HepG2 (cell line): ENCODE data around the gene KRABD2.
A peak's percentile ranks its signal among the peaks of the same experiment; 100 is the strongest.

Experiments used
- ARID2 ChIP-seq: sonication (generic); formaldehyde crosslinking; IDR thresholded peaks from 2 replicates; pipeline ENCODE4 v1.8.1; 2022; ENCODE audit warnings: mild to moderate bottlenecking, missing genetic modification reagents, borderline replicate concordance
- BCL6 ChIP-seq: IDR thresholded peaks from 2 replicates; pipeline ENCODE4 v1.6.1; 2016; ENCODE audit warnings: missing genetic modification reagents, missing compliant biosample characterization
- BHLHE40 ChIP-seq: IDR thresholded peaks from 2 replicates; pipeline ENCODE4 v1.6.1; 2011; ENCODE audit warnings: low read length, improper control_type of control experiment
- BORCS8-MEF2B ChIP-seq: sonication (generic); formaldehyde crosslinking; IDR thresholded peaks from 2 replicates; pipeline ENCODE4 v1.8.0; 2022; ENCODE audit warnings: mild to moderate bottlenecking, missing genetic modification reagents
- CC2D1A ChIP-seq: sonication (generic); formaldehyde crosslinking; IDR thresholded peaks from 2 replicates; pipeline ENCODE4 v1.8.1; 2023; ENCODE audit warnings: mild to moderate bottlenecking, missing genetic modification reagents
- FOSL2 ChIP-seq: sonication (generic); formaldehyde crosslinking; IDR thresholded peaks from 2 replicates; pipeline ENCODE4 v1.4.0; 2020; ENCODE audit warnings: missing genetic modification reagents
- FOXA3 ChIP-seq: IDR thresholded peaks from 2 replicates; pipeline ENCODE4 v1.6.1; 2016; ENCODE audit warnings: missing genetic modification reagents, missing compliant biosample characterization
- FOXJ3 ChIP-seq: sonication (generic); formaldehyde crosslinking; IDR thresholded peaks from 2 replicates; pipeline ENCODE4 v1.4.0; 2020; ENCODE audit warnings: missing genetic modification reagents, mild to moderate bottlenecking, borderline replicate concordance
- HMGA1 ChIP-seq: sonication (generic); formaldehyde crosslinking; conservative IDR thresholded peaks from 2 replicates; pipeline ENCODE4 v1.4.0; 2020; ENCODE audit warnings: missing genetic modification reagents
- ISL2 ChIP-seq: sonication (generic); formaldehyde crosslinking; IDR thresholded peaks from 2 replicates; pipeline ENCODE4 v1.5.0; 2020; ENCODE audit warnings: missing genetic modification reagents
- MTA3 ChIP-seq: sonication (generic); formaldehyde crosslinking; IDR thresholded peaks from 2 replicates; pipeline ENCODE4 v1.4.0; 2020; ENCODE audit warnings: missing genetic modification reagents
- REL ChIP-seq: sonication (generic); formaldehyde crosslinking; conservative IDR thresholded peaks from 2 replicates; pipeline ENCODE4 v1.8.0; 2022; ENCODE audit warnings: mild to moderate bottlenecking, missing genetic modification reagents, moderate library complexity
- SOX13 ChIP-seq, 3 experiments: fragments of 450-650 bp in 1 of 3; sonication (generic) in 1 of 3; formaldehyde crosslinking in 1 of 3; IDR thresholded peaks in 2 of 3; conservative IDR thresholded peaks in 1 of 3; 2 replicates each; pipeline versions ENCODE4 v1.5.0 to v1.6.1; 2016 to 2020; ENCODE audit warnings: antibody characterized with exemption in 1 of 3, mild to moderate bottlenecking in 1 of 3, missing compliant biosample characterization in 1 of 3, missing genetic modification reagents in 1 of 3, moderate library complexity in 1 of 3
- XRCC5 ChIP-seq: fragments of 200-400 bp; formaldehyde crosslinking; optimal IDR thresholded peaks from 2 replicates; pipeline ENCODE3; 2017; ENCODE audit warnings: mild to moderate bottlenecking, low read length
- ZBTB1 ChIP-seq: sonication (generic); formaldehyde crosslinking; IDR thresholded peaks from 2 replicates; pipeline ENCODE4 v1.4.0; 2020; ENCODE audit warnings: missing genetic modification reagents, borderline replicate concordance
- ZC3H4 ChIP-seq: sonication (generic); formaldehyde crosslinking; IDR thresholded peaks from 2 replicates; pipeline ENCODE4 v1.4.0; 2020; ENCODE audit warnings: missing genetic modification reagents, borderline replicate concordance
- ZNF10 ChIP-seq: sonication (generic); formaldehyde crosslinking; IDR thresholded peaks from 2 replicates; pipeline ENCODE4 v1.4.0; 2020; ENCODE audit warnings: mild to moderate bottlenecking, low read depth, missing genetic modification reagents, borderline replicate concordance
- ZNF124 ChIP-seq: sonication (generic); formaldehyde crosslinking; IDR thresholded peaks from 2 replicates; pipeline ENCODE4 v1.4.0; 2020; ENCODE audit warnings: missing genetic modification reagents
- ZNF224 ChIP-seq: sonication (generic); formaldehyde crosslinking; IDR thresholded peaks from 2 replicates; pipeline ENCODE4 v1.5.0; 2020; ENCODE audit warnings: mild to moderate bottlenecking, missing genetic modification reagents
- ZNF3 ChIP-seq: IDR thresholded peaks from 2 replicates; pipeline ENCODE4 v1.7.0; 2017; ENCODE audit warnings: inconsistent platforms
- ZNF337 ChIP-seq: sonication (generic); formaldehyde crosslinking; IDR thresholded peaks from 2 replicates; pipeline ENCODE4 v1.5.1; 2020; ENCODE audit warnings: missing genetic modification reagents, low read depth, mild to moderate bottlenecking, borderline replicate concordance
- ZNF614 ChIP-seq: IDR thresholded peaks from 2 replicates; pipeline ENCODE4 v1.6.1; 2018; ENCODE audit warnings: missing biosample characterization, missing genetic modification reagents, inconsistent platforms, borderline replicate concordance
- ZNF768 ChIP-seq: sonication (generic); formaldehyde crosslinking; IDR thresholded peaks from 2 replicates; pipeline ENCODE4 v1.4.0; 2020; ENCODE audit warnings: missing genetic modification reagents
- TF ChIP-seq, protein P1 (sequence below): sonication (generic); formaldehyde crosslinking; IDR thresholded peaks from 2 replicates; pipeline ENCODE4 v1.8.0; 2022; ENCODE audit warnings: missing genetic modification reagents, mild to moderate bottlenecking, moderate library complexity, borderline replicate concordance
- TF ChIP-seq, protein P2 (sequence below): IDR thresholded peaks from 2 replicates; pipeline ENCODE4 v1.6.1; 2016; ENCODE audit warnings: control low read depth
- TF ChIP-seq, protein P3 (sequence below): sonication (generic); formaldehyde crosslinking; IDR thresholded peaks from 2 replicates; pipeline ENCODE4 v1.4.0; 2020; ENCODE audit warnings: mild to moderate bottlenecking, missing genetic modification reagents
- TF ChIP-seq, protein P4 (sequence below): sonication (generic); IDR thresholded peaks from 2 replicates; pipeline ENCODE4 v1.6.1; 2016; ENCODE audit warnings: low read depth, borderline replicate concordance

Gene KRABD2

DNA sequence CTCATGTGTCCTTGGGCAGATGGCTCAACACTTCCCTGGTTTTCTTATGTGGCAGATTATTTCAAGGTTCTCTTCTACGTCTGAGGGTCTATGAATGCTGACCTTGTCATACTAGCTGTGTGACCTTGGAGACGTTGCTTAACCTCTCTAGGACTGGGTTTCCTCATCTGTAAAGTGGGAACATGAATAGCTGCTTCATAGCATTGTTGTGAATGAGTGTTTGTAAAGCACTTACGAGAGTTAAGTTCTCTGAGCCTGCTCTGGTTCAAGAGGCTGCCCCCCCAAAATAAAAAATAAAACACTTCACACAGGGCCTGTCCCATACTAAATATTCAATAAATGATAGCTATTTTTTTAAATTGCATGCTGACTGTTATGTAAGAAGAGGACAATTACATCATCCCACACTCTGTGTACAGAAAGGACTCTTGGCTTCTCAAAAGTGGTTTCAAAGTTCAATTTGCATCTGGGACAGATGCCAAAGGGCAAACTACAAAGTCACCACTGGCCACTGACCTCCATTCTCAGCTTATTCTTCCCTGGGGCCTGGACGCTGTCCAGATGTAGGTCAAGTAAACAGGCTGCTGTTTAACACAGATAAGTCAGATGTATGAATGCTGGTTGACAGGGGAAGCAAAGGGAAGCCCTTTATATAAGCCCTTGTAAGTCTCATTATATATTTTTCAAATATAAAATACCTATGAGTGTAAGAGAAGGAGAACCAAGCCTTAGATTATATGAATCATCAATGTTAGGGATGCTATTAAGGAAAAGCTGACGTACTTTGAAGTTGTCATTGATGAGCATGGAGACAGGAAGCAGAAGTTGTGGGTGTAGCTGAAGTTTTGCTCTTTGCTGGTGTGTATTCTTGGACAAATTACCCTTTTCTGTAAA is 43.8 kb upstream of the KRABD2 start (continued):
- TF ChIP-seq FOXA3 (CRISPR knock-in tag) (peak; percentile 98), BCL6 (CRISPR knock-in tag) (peak; percentile 95), ZNF10 (CRISPR knock-in tag) (no peak), ISL2 (CRISPR knock-in tag) (peak; percentile 97), FOSL2 (peak; percentile 87), ZBTB1 (CRISPR knock-in tag) (no peak), ZNF614 (CRISPR knock-in tag) (peak; percentile 90), CC2D1A (CRISPR knock-in tag) (no peak), MTA3 (CRISPR knock-in tag) (no peak), REL (CRISPR knock-in tag) (no peak), FOXJ3 (CRISPR knock-in tag) (peak; percentile 97), XRCC5 (peak; percentile 37), ZC3H4 (CRISPR knock-in tag) (no peak), ARID2 (no peak), ZNF768 (CRISPR knock-in tag) (no peak; the same call in 1 of the 2 replicates), ZNF124 (CRISPR knock-in tag) (peak; percentile 70; the same call in 1 of the 2 replicates), ZNF337 (CRISPR knock-in tag) (no peak), SOX13 (IDR thresholded peaks at IDR 0.05) (peak; percentile 69), SOX13 (CRISPR knock-in tag; conservative IDR thresholded peaks at IDR 0.05 in 1 of 2, IDR thresholded peaks at IDR 0.05 in 1 of 2) (peak in 1 of 2 experiments; percentile 96; a peak in 2 of 4 replicates), ZNF3 (CRISPR knock-in tag) (peak; percentile 43; the same call in 1 of the 2 replicates), BORCS8-MEF2B (CRISPR knock-in tag) (peak; percentile 72; the same call in 1 of the 2 replicates), HMGA1 (CRISPR knock-in tag) (no peak), BHLHE40 (no peak), ZNF224 (CRISPR knock-in tag) (no peak)
- TF ChIP-seq, protein P1, sequence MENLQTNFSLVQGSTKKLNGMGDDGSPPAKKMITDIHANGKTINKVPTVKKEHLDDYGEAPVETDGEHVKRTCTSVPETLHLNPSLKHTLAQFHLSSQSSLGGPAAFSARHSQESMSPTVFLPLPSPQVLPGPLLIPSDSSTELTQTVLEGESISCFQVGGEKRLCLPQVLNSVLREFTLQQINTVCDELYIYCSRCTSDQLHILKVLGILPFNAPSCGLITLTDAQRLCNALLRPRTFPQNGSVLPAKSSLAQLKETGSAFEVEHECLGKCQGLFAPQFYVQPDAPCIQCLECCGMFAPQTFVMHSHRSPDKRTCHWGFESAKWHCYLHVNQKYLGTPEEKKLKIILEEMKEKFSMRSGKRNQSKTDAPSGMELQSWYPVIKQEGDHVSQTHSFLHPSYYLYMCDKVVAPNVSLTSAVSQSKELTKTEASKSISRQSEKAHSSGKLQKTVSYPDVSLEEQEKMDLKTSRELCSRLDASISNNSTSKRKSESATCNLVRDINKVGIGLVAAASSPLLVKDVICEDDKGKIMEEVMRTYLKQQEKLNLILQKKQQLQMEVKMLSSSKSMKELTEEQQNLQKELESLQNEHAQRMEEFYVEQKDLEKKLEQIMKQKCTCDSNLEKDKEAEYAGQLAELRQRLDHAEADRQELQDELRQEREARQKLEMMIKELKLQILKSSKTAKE (CRISPR knock-in tag), result peak; percentile 96
- TF ChIP-seq, protein P2, sequence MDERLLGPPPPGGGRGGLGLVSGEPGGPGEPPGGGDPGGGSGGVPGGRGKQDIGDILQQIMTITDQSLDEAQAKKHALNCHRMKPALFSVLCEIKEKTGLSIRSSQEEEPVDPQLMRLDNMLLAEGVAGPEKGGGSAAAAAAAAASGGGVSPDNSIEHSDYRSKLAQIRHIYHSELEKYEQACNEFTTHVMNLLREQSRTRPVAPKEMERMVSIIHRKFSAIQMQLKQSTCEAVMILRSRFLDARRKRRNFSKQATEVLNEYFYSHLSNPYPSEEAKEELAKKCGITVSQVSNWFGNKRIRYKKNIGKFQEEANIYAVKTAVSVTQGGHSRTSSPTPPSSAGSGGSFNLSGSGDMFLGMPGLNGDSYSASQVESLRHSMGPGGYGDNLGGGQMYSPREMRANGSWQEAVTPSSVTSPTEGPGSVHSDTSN, result peak; percentile 51; the same call in 1 of the 2 replicates
- TF ChIP-seq, protein P3, sequence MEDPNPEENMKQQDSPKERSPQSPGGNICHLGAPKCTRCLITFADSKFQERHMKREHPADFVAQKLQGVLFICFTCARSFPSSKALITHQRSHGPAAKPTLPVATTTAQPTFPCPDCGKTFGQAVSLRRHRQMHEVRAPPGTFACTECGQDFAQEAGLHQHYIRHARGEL (CRISPR knock-in tag), result no peak
- TF ChIP-seq, protein P4, sequence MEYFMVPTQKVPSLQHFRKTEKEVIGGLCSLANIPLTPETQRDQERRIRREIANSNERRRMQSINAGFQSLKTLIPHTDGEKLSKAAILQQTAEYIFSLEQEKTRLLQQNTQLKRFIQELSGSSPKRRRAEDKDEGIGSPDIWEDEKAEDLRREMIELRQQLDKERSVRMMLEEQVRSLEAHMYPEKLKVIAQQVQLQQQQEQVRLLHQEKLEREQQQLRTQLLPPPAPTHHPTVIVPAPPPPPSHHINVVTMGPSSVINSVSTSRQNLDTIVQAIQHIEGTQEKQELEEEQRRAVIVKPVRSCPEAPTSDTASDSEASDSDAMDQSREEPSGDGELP, result peak; percentile 89
